Measurements from ENCODE around the gene QSOX2.

QSOX2 gene

GRCh38 chr9:136234597-136234996 is 11.0 kb downstream of the QSOX2 start (continued):
- TF ChIP-seq ZNF121 (tag by site-specific recombination; IDR thresholded peaks at IDR 0.05): no peak
- no peak for TF ChIP-seq ZIC2 (tag by site-specific recombination; IDR thresholded peaks at IDR 0.05)

GRCh38 chr9:136233868-136234267 is 11.7 kb downstream of the QSOX2 start:
- CTCF ChIA-PET: interaction anchor here (0.6 to 1.3 kb wide), 4 partner anchors 9 to 50 kb away, joined by 3 to 4 read pairs (median 4); no protein-coding TSS in a partner anchor
- H3K27ac ChIP-seq (ENCODE audit: extremely low read depth, low read depth, low read length): no peak overlapping the region
- H3K36me3 ChIP-seq (ENCODE audit: control insufficient read depth in 2 of 2, insufficient read depth in 1 of 2, low read length in 2 of 2): peaks cover 0 to 52% of the 10 kb centered on the region in 2 experiments; a peak in 1 of 3 replicates
- H3K4me1 ChIP-seq (ENCODE audit: control insufficient read depth, insufficient read depth, low read length): no peaks in the 10 kb centered on the region
- TF ChIP-seq ZNF600 (tag by site-specific recombination; IDR thresholded peaks at IDR 0.05): peak; percentile 69
- TF ChIP-seq ZNF791 (tag by site-specific recombination; IDR thresholded peaks at IDR 0.05): no peak
- no peaks in the 10 kb centered on the region for H3K9me3 ChIP-seq (ENCODE audit: control insufficient read depth, insufficient read depth, low read depth, low read length)
- no peak overlapping the region for H3K4me3 ChIP-seq (ENCODE audit: low read depth, low read length)
- POLR2A ChIA-PET: interaction anchor here (0.9 kb wide), 1 partner anchor 16 kb away, joined by 3 read pairs; no protein-coding TSS in a partner anchor

GRCh38 chr9:136233411-136233810 is 12.2 kb downstream of the QSOX2 start:
- CTCF ChIA-PET: interaction anchor here (0.6 to 1.3 kb wide), 3 partner anchors 9 to 34 kb away, joined by 3 read pairs; no protein-coding TSS in a partner anchor
- POLR2A ChIA-PET: interaction anchor here (0.9 kb wide), 1 partner anchor 15 kb away, joined by 3 read pairs; no protein-coding TSS in a partner anchor

GRCh38 chr9:136232969-136233368 is 12.6 kb downstream of the QSOX2 start:
- TF ChIP-seq ZNF501 (tag by site-specific recombination; IDR thresholded peaks at IDR 0.05): no peak
- TF ChIP-seq ZNF837 (tag by site-specific recombination; IDR thresholded peaks at IDR 0.05): no peak
- no peak for TF ChIP-seq ZNF555 (tag by site-specific recombination; conservative IDR thresholded peaks at IDR 0.05)
- TF ChIP-seq ZFHX2 (tag by site-specific recombination; conservative IDR thresholded peaks at IDR 0.05): no peak
- no peak for TF ChIP-seq ZNF335 (tag by site-specific recombination; conservative IDR thresholded peaks at IDR 0.05)
- TF ChIP-seq ZNF571 (tag by site-specific recombination; IDR thresholded peaks at IDR 0.05): no peak
- no peak for TF ChIP-seq MEIS1 (CRISPR knock-in tag; IDR thresholded peaks at IDR 0.05; ENCODE audit: borderline replicate concordance)
- no peak for TF ChIP-seq ZNF366 (tag by site-specific recombination; conservative IDR thresholded peaks at IDR 0.05)
- Histone ChIP-seq H3K36me3 (ENCODE audit: control insufficient read depth in 2 of 2, insufficient read depth in 1 of 2, low read length in 2 of 2) (peaks cover 0 to 52% of the 10 kb centered on the region in 2 experiments; a peak in 1 of 3 replicates), H3K27ac (ENCODE audit: extremely low read depth, low read depth, low read length) (no peak overlapping the region), H3K4me1 (ENCODE audit: control insufficient read depth, insufficient read depth, low read length) (no peaks in the 10 kb centered on the region), H3K4me3 (ENCODE audit: low read depth, low read length) (no peak overlapping the region), H3K9me3 (ENCODE audit: control insufficient read depth, insufficient read depth, low read depth, low read length) (no peaks in the 10 kb centered on the region)
- ChIA-PET CTCF (interaction anchor here (0.6 to 0.8 kb wide), 2 partner anchors 13 to 73 kb away, joined by 3 read pairs; no protein-coding TSS in a partner anchor), POLR2A (no interaction called here)

More at GRCh38 chr9:136233411-136233810, 12.2 kb downstream of the QSOX2 start:
- peaks cover 0 to 52% of the 10 kb centered on the region in 2 experiments; a peak in 1 of 3 replicates for H3K36me3 ChIP-seq (ENCODE audit: control insufficient read depth in 2 of 2, insufficient read depth in 1 of 2, low read length in 2 of 2)
- H3K27ac ChIP-seq (ENCODE audit: extremely low read depth, low read depth, low read length): no peak overlapping the region
- no peaks in the 10 kb centered on the region for H3K4me1 ChIP-seq (ENCODE audit: control insufficient read depth, insufficient read depth, low read length)
- H3K4me3 ChIP-seq (ENCODE audit: low read depth, low read length): no peak overlapping the region
- TF ChIP-seq ZNF664 (tag by site-specific recombination; IDR thresholded peaks at IDR 0.05) (no peak), ZNF529 (tag by site-specific recombination; IDR thresholded peaks at IDR 0.05; ENCODE audit: insufficient replicate concordance) (no peak)
- H3K9me3 ChIP-seq (ENCODE audit: control insufficient read depth, insufficient read depth, low read depth, low read length): no peaks in the 10 kb centered on the region

- no peaks in the 10 kb centered on the region for H3K9me3 ChIP-seq (ENCODE audit: control insufficient read depth, insufficient read depth, low read depth, low read length)
- TF ChIP-seq ZNF660 (tag by site-specific recombination; IDR thresholded peaks at IDR 0.05) (no peak), AEBP2 (tag by site-specific recombination; IDR thresholded peaks at IDR 0.05; ENCODE audit: borderline replicate concordance) (no peak), BCL6B (tag by site-specific recombination; IDR thresholded peaks at IDR 0.05) (no peak), KLF1 (tag by site-specific recombination; IDR thresholded peaks at IDR 0.05) (0 out of 2 replicates have a peak, but pooled peaks have one; percentile 9), ZNF610 (tag by site-specific recombination; IDR thresholded peaks at IDR 0.05; ENCODE audit: borderline replicate concordance) (no peak), ZNF221 (tag by site-specific recombination; IDR thresholded peaks at IDR 0.05; ENCODE audit: borderline replicate concordance) (no peak), MEIS1 (CRISPR knock-in tag; IDR thresholded peaks at IDR 0.05; ENCODE audit: borderline replicate concordance) (no peak), ZNF184 (tag by site-specific recombination; IDR thresholded peaks at IDR 0.05) (no peak)
- ChIA-PET POLR2A (no interaction called here), CTCF (no interaction called here)
- no peak overlapping the region for H3K4me3 ChIP-seq (ENCODE audit: low read depth, low read length)
- no peak overlapping the region for H3K27ac ChIP-seq (ENCODE audit: extremely low read depth, low read depth, low read length)
- H3K36me3 ChIP-seq (ENCODE audit: control insufficient read depth in 2 of 2, insufficient read depth in 1 of 2, low read length in 2 of 2): peaks cover 0 to 44% of the 10 kb centered on the region in 2 experiments; a peak in 1 of 3 replicates
- H3K4me1 ChIP-seq (ENCODE audit: control insufficient read depth, insufficient read depth, low read length): no peaks in the 10 kb centered on the region
Observed at GRCh38 chr9:136231478-136232297, 13.9 kb downstream of the QSOX2 start.

Measured in HEK293 (cell line).